ENCODE measurements around the gene MSGN1.

The MSGN1 gene

GRCh38 chr2:17847236-17847635 lies 31.0 kb downstream of the MSGN1 start:
- DNase-seq (ENCODE audit: low read depth in 2 of 2) = no peak

GRCh38 chr2:17849275-17849674 lies 33.0 kb downstream of the MSGN1 start:
- DNase-seq (ENCODE audit: low read depth in 2 of 2) = no peak

DNA sequence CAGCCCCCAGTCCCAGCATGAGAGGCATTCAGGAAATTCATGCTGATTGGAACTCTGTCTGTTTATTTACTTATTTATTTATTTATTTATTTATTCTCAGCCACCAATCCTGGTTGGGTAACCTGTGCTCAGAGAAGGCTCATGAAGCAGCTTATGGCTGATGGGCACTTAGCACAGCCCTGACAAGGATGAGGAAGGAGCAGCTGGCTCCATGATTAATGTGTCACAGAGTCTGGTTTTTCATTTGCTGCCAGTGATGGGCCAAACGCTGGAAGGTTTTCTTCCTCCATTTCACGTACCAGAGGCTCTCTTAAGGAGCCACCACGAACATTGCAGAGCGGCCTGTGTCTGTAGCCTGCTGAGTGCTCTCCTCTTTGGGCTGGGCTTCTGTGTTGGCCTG lies 33.9 kb downstream of the MSGN1 start:
- no peak for DNase-seq (ENCODE audit: low read depth in 2 of 2)

DNA sequence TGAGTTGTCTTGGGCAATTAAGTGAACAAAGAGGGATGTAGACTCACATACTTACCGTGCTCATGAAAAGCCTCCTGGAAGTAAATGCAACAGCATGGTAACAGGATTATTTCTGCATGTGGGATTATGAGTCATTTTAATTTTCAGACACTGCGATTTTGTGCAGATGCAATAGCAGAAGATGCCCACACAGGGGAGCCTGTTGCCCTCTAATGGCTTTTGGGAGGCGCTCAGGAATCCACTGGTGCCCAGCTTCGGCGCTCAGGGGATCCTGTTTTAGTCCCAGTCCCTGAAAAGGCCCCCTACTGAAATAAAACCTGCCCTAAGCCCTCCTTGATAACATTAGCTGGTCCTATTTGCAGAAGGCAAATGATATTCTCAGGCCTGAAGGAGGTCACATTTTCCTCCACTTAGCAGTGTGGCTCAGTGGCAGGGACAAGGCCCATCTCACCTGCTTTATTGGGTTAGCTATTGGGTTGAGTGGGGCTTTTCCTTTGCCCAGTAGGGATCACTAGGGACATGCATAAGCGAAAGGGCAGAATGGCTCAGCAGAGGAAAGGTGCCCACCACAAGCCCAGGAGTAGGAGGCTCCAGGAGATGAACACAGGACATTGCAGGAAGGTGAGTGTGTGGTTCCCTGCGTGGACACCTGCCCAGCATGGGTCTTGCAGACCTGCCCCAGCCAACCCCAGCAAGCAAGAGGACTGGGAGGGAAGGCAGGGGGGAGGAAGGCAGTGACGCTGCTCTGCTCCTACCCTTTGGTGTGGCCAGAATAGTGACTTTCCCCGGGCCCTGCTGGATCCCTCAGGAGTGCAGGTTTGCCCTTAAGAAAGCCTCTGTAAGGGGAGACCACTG lies 35.7 kb downstream of the MSGN1 start:
- peak in 1 of 2 donors; percentile 13 for DNase-seq (ENCODE audit: low read depth in 2 of 2)

GRCh38 chr2:17853799-17854198 lies 37.5 kb downstream of the MSGN1 start:
- DNase-seq (ENCODE audit: low read depth in 2 of 2) = no peak

- no peak for DNase-seq (ENCODE audit: low read depth in 2 of 2)
Observed at GRCh38 chr2:17857021-17857420, 40.8 kb downstream of the MSGN1 start.

DNA sequence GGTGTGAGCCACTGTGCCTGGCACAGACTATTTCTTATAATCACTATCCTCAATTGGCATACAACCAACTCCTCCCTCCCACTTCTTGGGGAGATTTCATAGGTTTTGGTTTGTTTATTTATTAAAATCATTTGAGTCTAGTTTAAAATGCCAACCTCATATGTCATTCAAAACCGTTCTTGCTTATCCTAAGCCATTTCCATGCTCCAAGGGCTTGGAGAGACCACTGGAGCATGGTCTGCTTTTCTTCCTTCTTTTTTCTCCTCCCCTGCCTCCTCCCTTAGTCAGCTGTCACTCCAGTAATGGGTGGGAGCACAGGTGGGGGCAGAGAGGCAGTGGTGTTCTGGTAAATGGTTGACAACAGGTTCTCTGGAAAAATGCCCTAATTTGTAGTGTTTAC lies 41.8 kb downstream of the MSGN1 start:
- no peak for DNase-seq (ENCODE audit: low read depth in 2 of 2)

DNA sequence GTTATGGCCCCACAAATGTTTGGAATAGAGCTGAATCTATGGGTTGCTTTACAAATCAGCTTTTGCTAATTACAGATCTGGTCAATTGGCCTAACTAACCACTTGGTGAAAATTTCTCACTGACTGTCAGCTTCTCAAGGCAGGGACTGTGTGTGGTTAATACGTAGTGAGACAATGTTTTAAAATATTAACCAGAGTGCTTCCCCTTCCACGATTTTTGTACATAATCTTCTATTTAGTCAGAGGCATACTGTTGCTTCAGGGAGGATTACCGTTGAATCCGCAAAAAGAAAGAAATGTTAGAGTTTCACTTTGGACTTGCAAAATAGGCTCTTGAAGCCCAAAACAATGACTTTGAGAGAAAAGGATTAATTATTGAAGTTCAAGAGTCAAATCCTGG lies 47.3 kb downstream of the MSGN1 start:
- DNase-seq (ENCODE audit: low read depth in 2 of 2) = no peak

- no peak for DNase-seq (ENCODE audit: low read depth in 2 of 2)
Observed at GRCh38 chr2:17864676-17865075, 48.4 kb downstream of the MSGN1 start.

DNA sequence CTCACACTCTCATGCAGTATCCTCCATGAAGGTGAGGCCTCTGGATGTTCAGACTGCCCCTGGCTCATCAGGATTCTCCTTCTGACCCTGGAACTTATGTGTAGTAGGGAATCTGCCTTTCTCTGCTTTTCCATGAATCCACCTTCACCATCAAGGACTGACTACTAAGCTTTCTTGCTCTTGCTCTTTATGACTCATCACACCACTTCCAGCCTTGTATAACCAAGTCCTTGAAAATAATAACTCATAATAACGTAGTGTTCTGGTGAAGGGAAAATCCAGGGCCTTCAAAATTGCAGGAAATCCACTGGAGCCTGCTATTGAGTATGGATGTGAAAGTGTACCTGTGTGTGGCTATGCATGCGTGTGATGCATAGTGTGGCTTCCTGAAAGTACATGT lies 50.9 kb downstream of the MSGN1 start:
- DNase-seq (ENCODE audit: low read depth in 2 of 2) = no peak
